ENCODE data around the gene PTPN14. TPM values are rescaled to one million over a fixed set of nuclear protein-coding genes. Genes with fewer than 3 reads are reported as not detected.

PTPN14 gene
- total and polyA plus RNA-seq, 11 donors, result 8.7 to 52.0 (median 33.5) TPM

DNA sequence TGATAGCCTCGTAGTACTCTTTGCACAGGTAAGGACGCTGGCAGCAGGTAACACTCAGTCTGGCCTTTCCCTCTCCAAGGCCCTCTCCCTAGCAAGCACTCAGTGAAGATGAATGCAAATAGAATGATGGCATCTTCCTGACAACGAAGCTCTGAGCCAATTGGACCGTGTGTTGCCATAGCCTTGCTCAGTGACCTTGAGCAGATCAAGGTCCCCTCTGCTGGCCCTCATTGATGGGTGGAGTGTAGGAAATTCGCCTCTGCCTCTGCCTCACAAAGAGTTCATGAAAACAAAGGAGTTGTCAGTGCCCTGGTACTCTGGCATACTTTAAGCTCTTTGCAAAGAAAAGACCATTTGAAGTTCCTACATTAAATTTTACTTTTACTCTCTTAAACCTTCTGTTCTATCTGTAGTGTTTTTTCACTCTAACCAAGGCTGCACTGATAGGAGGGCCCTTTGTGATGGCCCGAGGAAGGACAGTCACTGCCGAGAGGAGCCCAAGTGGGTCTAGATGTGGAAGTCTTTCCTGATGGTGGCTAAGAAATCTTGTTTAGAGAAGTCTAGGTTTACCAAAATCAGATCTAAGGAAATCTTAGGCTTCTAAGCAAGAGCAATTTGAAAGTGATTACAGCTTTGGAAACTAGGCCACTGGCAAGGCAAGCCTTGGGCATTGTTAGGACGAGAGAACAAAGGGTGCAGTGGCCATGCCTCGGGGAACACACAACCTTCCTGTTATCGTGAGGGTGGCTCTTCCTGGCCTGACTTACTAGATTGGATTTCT, 232.3 kb downstream of the PTPN14 start:
- Histone ChIP-seq H3K4me3 (no peak overlapping the region), H3K27ac (peak overlapping the region; percentile 8 to 93 (median 72)), H3K9me3 (no peaks in the 10 kb centered on the region), H3K36me3 (peaks cover 0 to 81% (median 34%) of the 10 kb centered on the region in 9 donors), H3K27me3 (no peaks in the 10 kb centered on the region), H3K4me1 (peaks cover 0 to 54% (median 14%) of the 10 kb centered on the region in 12 donors)
- DNase-seq, result no peak
- intact Hi-C loops (cut with DNase I), result loop anchor here in 2 of 10 donors (5.0 kb wide), 1 partner anchor 37 kb away; the partner anchor contains the start of gene SMYD2 (in 2 of the 2)
- WGBS, 4 donors, result 62 to 72% (median 65%) methylated on average over 10 of the region's 10 CpGs
- peak in 3 of 4 donors; percentile 36 to 47 (median 41) for ATAC-seq
- TF ChIP-seq, protein P1, sequence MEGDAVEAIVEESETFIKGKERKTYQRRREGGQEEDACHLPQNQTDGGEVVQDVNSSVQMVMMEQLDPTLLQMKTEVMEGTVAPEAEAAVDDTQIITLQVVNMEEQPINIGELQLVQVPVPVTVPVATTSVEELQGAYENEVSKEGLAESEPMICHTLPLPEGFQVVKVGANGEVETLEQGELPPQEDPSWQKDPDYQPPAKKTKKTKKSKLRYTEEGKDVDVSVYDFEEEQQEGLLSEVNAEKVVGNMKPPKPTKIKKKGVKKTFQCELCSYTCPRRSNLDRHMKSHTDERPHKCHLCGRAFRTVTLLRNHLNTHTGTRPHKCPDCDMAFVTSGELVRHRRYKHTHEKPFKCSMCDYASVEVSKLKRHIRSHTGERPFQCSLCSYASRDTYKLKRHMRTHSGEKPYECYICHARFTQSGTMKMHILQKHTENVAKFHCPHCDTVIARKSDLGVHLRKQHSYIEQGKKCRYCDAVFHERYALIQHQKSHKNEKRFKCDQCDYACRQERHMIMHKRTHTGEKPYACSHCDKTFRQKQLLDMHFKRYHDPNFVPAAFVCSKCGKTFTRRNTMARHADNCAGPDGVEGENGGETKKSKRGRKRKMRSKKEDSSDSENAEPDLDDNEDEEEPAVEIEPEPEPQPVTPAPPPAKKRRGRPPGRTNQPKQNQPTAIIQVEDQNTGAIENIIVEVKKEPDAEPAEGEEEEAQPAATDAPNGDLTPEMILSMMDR (IDR thresholded peaks at IDR 0.05), result no peak
- TF ChIP-seq POLR2A (IDR thresholded peaks at IDR 0.05), result no peak

DNA sequence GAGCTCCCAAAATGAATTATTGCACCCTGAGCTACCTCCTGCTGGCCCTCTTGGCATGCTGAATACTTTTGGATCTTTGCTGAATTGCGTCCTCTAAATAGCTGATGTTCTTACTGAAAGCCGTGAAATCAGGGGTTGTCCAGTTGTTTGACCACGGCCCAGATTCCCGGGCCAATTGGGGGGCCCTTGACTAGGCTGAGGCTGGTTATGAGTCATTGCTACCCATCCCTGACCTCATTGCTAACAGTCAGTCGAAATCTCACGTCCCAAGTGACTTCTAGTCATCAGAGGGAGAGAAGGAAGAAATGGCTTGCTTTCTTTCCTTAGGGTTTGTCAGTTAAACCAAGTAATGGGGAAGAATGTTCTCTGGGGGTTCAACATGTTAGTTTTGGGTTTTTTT, 233.0 kb downstream of the PTPN14 start:
- no peak for DNase-seq
- Histone ChIP-seq H3K4me1 (peaks cover 0 to 61% (median 14%) of the 10 kb centered on the region in 12 donors), H3K4me3 (peak overlapping the region in 2 of 12 donors; percentile 9 to 34), H3K27ac (peak overlapping the region; percentile 5 to 93 (median 72)), H3K36me3 (peaks cover 0 to 75% (median 29%) of the 10 kb centered on the region in 9 donors), H3K9me3 (no peaks in the 10 kb centered on the region), H3K27me3 (no peaks in the 10 kb centered on the region)
- peak in 1 of 4 donors; percentile 55 for ATAC-seq
- TF ChIP-seq, protein P1 (IDR thresholded peaks at IDR 0.05), result no peak
- TF ChIP-seq POLR2A (IDR thresholded peaks at IDR 0.05), result no peak
- intact Hi-C loops (cut with DNase I), result loop anchor here in 2 of 10 donors (5.0 kb wide), 1 partner anchor 36 kb away; the partner anchor contains the start of gene SMYD2 (in 2 of the 2)
- WGBS, 4 donors, result 47 to 56% (median 50%) methylated on average over 6 of the region's 6 CpGs

- H3K4me1 ChIP-seq, result peaks cover 0 to 67% (median 14%) of the 10 kb centered on the region in 12 donors
- H3K4me3 ChIP-seq, result peak overlapping the region in 4 of 12 donors; percentile 9 to 34 (median 16)
- DNase-seq (no peak), ATAC-seq (no peak)
- H3K36me3 ChIP-seq, result peaks cover 0 to 68% (median 25%) of the 10 kb centered on the region in 9 donors
- H3K27ac ChIP-seq, result peak overlapping the region; percentile 5 to 93 (median 73)
- no peak for TF ChIP-seq POLR2A (IDR thresholded peaks at IDR 0.05)
- TF ChIP-seq, protein P1 (IDR thresholded peaks at IDR 0.05), result peak in 1 of 12 donors; percentile 10
- WGBS, 4 donors, result 79 to 83% (median 82%) methylated on average over 5 of the region's 5 CpGs
- no peaks in the 10 kb centered on the region for H3K9me3 ChIP-seq
- H3K27me3 ChIP-seq, result no peaks in the 10 kb centered on the region
- intact Hi-C loops (cut with DNase I), result loop anchor here in 4 of 10 donors (2.0 to 5.0 kb wide), 2 partner anchors 35 to 37 kb away; partner anchors contain the start of gene SMYD2 (in 4 of the 4)
Measured at GRCh38 chr1:214317734-214318133, 233.7 kb downstream of the PTPN14 start.

- DNase-seq, result peak in 1 of 5 donors; percentile 37
- Histone ChIP-seq H3K9me3 (no peaks in the 10 kb centered on the region), H3K4me3 (no peak overlapping the region), H3K4me1 (peaks cover 0 to 72% (median 15%) of the 10 kb centered on the region in 12 donors), H3K27me3 (no peaks in the 10 kb centered on the region), H3K27ac (peak overlapping the region; percentile 5 to 93 (median 73)), H3K36me3 (peaks cover 0 to 64% (median 22%) of the 10 kb centered on the region in 9 donors)
- TF ChIP-seq, protein P1 (IDR thresholded peaks at IDR 0.05), result no peak
- TF ChIP-seq POLR2A (IDR thresholded peaks at IDR 0.05), result no peak
- 47 to 54% (median 49%) methylated on average over 4 of the region's 4 CpGs for WGBS, 4 donors
- intact Hi-C loops (cut with DNase I), result loop anchor here in 4 of 10 donors (2.0 to 5.0 kb wide), 2 partner anchors 35 to 36 kb away; partner anchors contain the start of gene SMYD2 (in 4 of the 4)
- ATAC-seq, result peak; percentile 15 to 28 (median 20)
Measured at GRCh38 chr1:214317300-214317699, 234.1 kb downstream of the PTPN14 start.
